NCI-H1048 (cell line): ENCODE results near the gene SCYL2.
"Not testable (repeated sequence)": the region's sequence is repeated elsewhere in the genome, so short reads cannot be mapped to it uniquely, and the experiment has no call there.

Experiments used
- DNase-seq: peaks from one replicate; lab custom pipeline; 2025; lab: John Stamatoyannopoulos, UW

SCYL2 gene

DNA sequence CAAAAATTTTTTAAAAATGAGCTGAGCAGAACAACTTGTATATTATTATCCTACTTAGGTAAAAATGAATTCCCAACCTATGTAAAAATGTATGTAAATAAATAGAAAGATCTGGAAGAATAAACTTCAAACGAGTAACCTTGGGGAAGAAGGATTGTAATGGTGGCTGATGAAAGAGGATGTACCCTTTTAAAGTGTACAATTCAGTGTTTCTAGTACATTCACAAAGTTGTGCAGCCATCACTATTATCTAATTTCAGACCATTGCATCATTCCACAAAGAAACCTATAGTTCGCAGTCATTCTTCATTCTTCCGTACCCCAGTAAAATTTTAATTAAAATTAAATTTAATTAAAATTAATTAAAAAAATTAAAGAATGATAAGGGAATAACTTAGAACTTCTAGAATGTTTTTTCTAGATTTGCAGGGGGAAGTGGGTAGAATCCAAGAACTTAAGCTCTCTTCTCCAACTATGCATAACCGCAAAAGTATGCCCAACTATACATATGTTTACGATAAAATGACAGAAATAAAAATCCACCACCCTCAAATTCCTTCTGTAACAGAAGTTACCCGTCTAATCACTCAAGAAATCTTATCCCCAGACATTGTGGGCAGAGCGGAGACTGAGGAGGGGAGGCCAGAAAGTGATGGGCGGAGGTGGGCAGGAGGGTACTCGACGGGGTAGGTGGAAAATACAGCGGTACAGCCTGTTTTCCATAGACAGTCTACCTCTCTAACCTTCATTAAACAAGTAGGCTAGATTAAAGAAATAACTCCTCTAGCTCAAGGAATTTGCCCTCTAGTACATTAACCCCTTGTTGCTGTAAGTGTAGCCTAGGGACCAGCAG lies 1.0 kb upstream of the SCYL2 start:
- DNase-seq, result no peak

- no peak for DNase-seq
Measured at GRCh38 chr12:100266585-100266834, 467 bp upstream of the SCYL2 start.

DNA sequence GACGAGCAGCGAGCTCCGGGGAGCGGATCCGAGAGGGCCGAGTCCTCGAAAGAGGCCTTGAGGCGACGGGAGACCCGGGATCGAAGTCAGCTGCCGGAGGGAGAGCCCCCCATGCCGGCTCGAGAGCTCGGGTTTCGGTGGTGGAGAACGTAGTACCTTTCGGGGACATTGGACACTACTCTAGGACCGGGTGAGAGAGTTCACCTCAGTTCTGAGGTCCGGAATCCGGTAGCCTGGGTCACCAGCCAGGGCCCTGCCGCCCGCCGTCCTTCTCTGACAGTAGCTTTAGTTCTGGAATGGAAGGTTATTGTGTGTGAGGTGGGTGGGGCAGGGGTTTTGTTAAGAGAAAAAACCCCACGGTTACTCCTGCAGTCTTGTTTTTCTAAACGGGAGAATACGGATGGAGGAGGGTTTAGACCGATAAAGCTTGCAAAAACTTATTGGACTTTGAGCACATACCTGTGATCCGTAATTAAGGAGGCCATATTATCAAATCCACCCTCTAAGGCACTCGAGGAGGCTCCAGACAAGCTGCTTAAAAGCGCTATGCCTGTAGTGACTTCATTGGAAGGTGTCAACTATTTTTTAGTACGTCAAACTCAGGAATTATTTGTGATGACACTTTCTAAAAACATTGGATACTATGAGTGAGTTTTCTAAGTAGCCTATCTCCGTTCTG lies 765 bp downstream of the SCYL2 start:
- no peak for DNase-seq

DNA sequence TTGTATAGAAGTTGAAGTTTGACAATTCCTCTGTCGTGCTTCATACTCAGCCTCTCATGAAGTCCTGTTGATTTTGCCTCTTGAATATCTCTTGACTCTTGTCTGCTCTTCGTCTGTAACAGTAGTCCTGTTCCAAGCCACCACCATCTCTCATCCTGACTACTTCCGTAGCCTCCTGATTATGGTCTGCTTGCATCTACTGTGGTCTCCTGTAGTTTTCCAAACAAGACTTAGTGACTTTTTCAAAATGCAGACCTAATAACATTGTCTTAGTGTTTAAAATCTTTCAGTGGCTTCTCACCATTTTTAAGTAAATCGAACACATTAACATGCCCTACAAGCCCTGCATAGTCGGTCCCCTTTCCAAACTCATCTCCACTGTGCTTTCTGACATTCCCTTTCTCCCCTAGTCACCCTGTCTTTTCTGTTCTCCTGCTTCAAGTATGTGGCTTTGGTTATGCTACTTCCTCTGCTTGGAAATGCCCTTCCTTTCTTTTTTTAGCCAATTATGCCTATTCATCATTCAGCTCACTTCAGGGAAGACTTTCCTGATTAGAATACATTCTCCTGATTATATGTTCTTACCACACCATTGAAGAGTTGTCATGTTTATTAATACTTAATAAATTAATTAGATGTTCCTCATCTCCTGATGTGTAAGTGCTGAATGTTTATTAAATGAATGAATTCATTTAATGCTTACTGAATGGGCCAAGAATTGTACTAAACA lies 2.0 kb downstream of the SCYL2 start:
- no peak for DNase-seq

- DNase-seq, result no peak
Measured at GRCh38 chr12:100273782-100274181, 6.8 kb downstream of the SCYL2 start.

GRCh38 chr12:100274291-100274690 lies 7.3 kb downstream of the SCYL2 start:
- DNase-seq, result no peak

DNA sequence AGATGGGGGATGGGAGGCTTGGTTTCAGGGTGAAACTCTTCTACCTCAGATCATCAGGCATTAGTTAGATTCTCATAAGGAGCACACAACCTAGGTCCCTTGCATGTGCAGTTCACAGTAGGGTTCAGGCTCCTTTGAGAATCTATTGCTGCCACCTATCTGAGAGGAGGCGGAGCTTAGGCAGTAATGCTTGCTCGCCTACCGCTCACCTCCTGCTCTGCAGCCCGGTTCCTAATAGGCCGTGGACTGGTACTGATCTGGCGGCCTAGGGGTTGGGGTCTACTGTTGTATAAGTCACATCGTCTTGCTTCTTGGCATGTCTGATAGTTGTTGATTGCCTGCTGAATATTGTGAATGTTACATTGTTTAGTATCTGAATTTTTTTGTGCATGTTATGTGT lies 12.2 kb downstream of the SCYL2 start:
- DNase-seq, result no peak

GRCh38 chr12:100279607-100280244 lies 12.7 kb downstream of the SCYL2 start:
- DNase-seq, result no peak

DNA sequence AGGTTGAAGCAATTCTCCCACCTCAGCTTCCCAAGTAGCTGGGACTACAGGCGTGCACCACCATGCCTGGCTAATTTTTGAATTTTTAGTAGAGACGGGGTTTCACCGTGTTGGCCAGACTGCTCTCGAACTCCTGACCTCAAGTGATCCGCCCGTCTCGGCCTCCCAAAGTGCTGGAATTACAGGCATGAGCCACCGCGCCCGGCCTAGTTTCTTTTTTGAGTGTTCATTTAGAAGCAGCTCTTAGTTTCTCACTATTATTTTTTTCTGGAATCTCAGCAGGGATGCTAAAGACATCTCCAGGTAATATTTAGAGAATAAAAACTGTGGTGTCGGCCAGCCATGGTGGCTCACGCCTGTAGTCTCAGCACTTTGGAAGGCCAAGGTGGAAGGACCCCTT lies 17.6 kb downstream of the SCYL2 start:
- DNase-seq, result not testable (repeated sequence)

DNA sequence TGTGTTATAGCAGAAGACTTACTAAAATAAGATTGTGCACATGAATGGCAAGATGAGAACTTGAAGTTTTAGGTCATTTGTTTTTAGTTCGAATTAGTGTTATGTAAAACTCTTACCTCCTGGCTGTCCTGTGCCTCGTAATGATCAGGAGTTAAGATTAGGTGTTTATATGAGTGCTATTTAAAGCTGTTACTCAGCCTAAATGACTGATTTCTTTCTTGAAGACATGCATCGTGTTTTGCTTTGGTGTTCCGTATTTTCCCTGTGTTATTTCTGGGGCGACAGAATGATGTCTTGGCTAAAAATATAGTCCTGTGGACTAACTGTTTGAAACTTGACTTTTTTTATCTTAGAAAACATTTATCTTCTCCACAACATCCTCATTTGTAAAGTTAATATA lies 22.1 kb downstream of the SCYL2 start:
- no peak for DNase-seq

GRCh38 chr12:100290016-100290415 lies 23.0 kb downstream of the SCYL2 start:
- DNase-seq, result no peak

- DNase-seq, result no peak
Measured at GRCh38 chr12:100293017-100293416, 26.0 kb downstream of the SCYL2 start.

- DNase-seq, result not testable (repeated sequence)
Measured at GRCh38 chr12:100294366-100294765, 27.4 kb downstream of the SCYL2 start.

GRCh38 chr12:100295764-100296555 lies 29.0 kb downstream of the SCYL2 start:
- no peak for DNase-seq

GRCh38 chr12:100302081-100302480 lies 35.1 kb downstream of the SCYL2 start:
- DNase-seq, result no peak

DNA sequence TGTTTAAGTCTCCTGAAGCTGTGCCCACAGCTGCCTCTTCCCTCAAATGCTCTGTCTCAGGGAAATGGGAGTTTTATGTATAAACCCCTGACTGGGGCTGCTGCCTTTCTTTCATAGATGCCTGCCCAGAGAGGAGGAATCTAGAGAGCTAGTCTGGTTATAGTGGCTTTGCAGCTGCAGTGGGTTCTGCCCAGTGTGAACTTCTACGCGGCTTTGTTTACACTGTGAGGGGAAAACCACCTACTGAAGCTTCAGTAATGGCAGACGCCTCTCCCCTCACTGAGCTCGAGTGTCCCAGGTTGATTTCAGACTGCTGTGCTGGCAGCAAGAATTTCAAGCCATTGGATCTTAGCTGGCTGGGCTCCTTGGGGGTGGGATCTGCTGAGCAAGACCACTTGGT lies 36.9 kb downstream of the SCYL2 start:
- DNase-seq, result no peak

DNA sequence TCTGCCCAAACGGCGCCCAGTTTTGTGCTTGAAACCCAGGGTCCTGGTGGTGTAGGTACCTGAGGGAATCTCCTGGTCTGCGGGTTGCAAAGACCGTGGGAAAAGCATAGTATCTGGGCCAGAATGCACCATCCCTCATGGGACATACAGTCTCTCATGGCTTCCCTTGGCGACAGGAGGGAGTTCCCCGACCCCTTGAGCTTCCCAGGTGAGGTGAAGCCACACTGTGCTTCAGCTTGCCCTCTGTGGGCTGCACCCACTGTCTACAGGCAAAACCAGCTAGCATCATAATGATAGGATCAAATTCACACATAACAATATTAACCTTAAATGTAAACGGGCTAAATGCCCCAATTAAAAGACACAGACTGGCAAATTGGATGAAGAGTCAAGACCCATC lies 37.4 kb downstream of the SCYL2 start:
- not testable (repeated sequence) for DNase-seq

GRCh38 chr12:100308138-100308537 lies 41.2 kb downstream of the SCYL2 start:
- not testable (repeated sequence) for DNase-seq

DNA sequence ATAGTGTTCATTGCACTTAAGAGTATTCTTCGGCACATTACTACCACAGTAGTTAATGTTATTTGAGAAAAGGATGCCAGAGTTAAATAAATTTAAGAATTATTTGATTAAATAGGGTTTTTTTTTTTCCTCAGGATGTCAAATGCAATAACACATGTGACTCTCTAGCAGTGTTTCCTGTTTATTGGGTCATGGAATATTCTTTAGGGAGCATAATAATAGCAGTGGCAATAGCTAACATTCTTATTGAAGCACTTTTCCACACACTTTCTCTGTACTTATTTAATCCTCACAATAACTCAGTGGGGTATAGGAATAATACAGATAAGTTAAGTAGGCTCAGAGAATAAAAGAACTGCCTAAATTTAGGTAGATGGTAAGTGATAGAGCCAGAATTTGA lies 44.3 kb downstream of the SCYL2 start:
- no peak for DNase-seq

DNA sequence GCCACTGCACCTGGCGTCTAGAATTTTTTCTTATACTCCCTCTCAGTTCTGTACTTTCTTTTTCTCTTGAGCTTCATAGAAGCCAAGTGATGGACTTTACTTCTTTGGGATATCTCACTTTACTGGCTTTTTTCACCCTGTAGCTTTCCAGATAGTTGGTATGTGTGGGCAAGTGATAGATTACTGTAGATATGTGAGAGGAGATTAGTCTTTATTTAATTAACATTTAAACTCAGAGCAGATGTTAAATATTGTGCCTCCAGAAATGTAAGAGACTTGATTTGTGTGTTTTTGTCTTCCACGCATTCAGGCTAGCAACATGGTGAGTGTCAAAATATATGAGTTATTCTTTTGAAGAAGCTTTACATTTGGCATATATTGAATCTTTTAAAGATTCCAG lies 50.4 kb downstream of the SCYL2 start:
- DNase-seq, result no peak

DNA sequence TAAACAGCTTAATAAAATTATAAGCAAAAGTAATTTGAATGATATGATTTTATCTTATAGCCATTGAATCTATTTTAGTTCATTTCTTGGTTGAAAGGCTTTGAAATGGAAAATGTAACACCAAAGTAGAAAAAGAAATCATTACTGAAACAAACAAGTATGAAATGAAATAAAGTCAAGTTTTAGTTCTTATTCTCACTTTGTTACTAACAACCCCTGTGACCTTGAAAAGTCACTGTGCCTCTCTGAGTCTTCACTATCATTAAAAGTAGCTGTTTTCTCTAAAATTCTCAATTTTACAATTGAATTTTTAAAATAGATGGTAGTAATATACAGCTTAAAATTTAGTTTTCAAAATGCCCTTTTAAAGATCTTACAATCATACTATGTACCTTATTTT lies 57.5 kb downstream of the SCYL2 start:
- DNase-seq, result no peak

- DNase-seq, result no peak
Measured at GRCh38 chr12:100326208-100326607, 59.2 kb downstream of the SCYL2 start.
